Measurements from ENCODE around the gene KMT2B.

The KMT2B gene

DNA sequence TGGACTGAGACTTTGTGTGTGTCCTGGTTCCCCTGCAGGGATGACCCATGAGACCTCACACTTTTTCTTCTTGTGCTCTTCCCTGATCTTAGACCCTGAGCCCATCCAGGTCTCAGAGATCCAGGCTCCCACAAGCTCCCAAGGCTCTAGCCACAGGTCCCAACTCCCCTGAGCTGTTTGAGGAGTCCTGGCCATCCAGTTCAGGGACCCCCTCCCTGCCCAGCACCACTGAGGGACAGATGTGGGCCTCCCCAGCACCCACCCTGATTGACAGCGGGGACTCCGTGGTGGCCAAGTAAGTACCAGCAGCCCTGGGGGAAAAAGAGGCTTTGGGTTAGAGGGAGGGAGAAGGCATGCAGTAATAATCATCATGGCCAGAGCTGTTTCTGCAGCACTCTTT is 41.9 kb downstream of the KMT2B start:
- no peaks in the 10 kb centered on the region for H3K27me3 ChIP-seq (replicated peaks)
- no peak for DNase-seq
- no peak overlapping the region for H3K27ac ChIP-seq
- H3K36me3 ChIP-seq (replicated peaks), result peaks cover 16% of the 10 kb centered on the region
- in situ Hi-C loops (cut with HindIII; ENCODE audit: low pct_ligation_motif_present, low sequenced_read_pairs), result no loop called here
- H3K4me3 ChIP-seq (ENCODE audit: low read depth, low read length), result no peak overlapping the region
- TF ChIP-seq, protein P1, sequence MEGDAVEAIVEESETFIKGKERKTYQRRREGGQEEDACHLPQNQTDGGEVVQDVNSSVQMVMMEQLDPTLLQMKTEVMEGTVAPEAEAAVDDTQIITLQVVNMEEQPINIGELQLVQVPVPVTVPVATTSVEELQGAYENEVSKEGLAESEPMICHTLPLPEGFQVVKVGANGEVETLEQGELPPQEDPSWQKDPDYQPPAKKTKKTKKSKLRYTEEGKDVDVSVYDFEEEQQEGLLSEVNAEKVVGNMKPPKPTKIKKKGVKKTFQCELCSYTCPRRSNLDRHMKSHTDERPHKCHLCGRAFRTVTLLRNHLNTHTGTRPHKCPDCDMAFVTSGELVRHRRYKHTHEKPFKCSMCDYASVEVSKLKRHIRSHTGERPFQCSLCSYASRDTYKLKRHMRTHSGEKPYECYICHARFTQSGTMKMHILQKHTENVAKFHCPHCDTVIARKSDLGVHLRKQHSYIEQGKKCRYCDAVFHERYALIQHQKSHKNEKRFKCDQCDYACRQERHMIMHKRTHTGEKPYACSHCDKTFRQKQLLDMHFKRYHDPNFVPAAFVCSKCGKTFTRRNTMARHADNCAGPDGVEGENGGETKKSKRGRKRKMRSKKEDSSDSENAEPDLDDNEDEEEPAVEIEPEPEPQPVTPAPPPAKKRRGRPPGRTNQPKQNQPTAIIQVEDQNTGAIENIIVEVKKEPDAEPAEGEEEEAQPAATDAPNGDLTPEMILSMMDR (IDR thresholded peaks at IDR 0.05; ENCODE audit: low read depth, low read length, missing control alignments), result no peak

DNA sequence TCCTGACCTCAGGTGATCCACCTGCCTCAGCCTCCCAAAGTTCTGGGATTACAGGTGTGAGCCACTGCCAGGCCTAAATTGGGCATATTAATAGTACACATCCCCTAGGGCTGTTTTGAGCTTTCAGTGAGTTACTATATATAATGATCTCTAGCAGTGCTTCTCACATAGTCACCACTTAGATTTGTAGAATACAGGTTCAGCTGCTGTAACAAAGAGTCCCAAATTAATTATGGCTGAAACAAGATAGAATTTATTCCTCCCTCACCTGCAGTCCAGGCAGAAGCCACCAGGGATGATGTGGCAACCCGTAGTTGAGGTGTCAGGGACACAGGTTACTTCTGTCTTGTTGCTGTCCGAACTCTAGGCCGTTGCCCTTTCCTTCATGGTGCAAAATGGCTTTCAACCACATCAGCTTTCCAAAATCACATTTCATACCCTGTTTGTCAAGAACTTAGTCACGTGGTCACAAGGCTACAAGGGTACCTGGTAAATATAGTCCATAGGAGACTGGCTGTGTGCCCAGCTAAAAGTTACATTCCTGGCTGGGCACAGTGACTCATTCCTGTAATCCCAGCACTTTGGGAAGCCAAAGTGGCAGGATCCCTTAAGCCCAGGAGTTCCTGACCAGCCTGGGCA is 43.0 kb downstream of the KMT2B start:
- in situ Hi-C loops (cut with HindIII; ENCODE audit: low pct_ligation_motif_present, low sequenced_read_pairs), result no loop called here
- Histone ChIP-seq H3K36me3 (replicated peaks) (peaks cover 20% of the 10 kb centered on the region), H3K27me3 (replicated peaks) (no peaks in the 10 kb centered on the region), H3K4me3 (ENCODE audit: low read depth, low read length) (no peak overlapping the region), H3K27ac (no peak overlapping the region)
- DNase-seq, result no peak
- TF ChIP-seq, protein P1 (IDR thresholded peaks at IDR 0.05; ENCODE audit: low read depth, low read length, missing control alignments), result no peak

DNA sequence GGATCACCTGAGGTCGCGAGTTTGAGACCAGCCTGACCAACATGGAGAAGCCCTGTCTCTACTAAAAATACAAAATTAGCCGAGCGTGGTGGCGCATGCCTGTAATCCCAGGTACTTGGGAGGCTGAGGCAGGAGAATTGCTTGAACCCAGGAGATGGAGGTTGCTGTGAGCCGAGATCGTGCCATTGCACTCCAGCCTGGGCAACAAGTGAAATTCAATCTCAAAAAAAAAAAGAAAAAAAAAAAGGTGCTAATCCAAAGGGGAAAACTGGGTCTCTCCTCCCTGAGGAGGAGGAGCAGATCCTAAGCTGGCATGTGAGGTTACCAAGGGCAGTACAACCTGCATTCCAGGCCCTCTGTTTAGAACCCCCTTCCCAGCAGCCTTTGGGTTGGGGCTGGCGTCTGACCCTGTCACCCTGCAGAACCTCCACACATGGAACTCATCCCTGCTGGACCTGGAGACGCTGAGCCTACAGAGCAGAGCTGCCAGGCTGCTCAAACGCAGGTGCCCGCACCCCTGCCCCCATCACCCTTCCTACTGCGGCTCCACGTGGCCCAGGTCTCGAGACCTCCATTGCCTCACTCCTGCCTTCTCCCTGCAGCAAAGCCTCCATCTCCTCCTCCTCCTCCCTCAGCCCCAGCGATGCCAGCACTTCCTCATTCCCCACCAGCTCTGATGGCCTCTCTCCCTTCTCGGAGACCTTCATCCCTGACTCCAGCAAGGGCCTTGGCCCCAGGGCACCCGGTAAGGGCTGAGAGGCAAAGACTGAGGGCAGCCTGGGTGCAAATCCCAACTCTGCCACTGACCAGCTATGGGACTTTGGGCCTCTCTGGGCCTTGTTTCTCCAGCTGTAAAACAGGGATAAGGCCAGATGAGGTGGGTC is 46.9 kb downstream of the KMT2B start:
- TF ChIP-seq, protein P1 (IDR thresholded peaks at IDR 0.05; ENCODE audit: low read depth, low read length, missing control alignments), result no peak
- in situ Hi-C loops (cut with HindIII; ENCODE audit: low pct_ligation_motif_present, low sequenced_read_pairs), result no loop called here
- Histone ChIP-seq H3K27me3 (replicated peaks) (no peaks in the 10 kb centered on the region), H3K27ac (no peak overlapping the region), H3K36me3 (replicated peaks) (peaks cover 27% of the 10 kb centered on the region), H3K4me3 (ENCODE audit: low read depth, low read length) (no peak overlapping the region)
- no peak for DNase-seq

DNA sequence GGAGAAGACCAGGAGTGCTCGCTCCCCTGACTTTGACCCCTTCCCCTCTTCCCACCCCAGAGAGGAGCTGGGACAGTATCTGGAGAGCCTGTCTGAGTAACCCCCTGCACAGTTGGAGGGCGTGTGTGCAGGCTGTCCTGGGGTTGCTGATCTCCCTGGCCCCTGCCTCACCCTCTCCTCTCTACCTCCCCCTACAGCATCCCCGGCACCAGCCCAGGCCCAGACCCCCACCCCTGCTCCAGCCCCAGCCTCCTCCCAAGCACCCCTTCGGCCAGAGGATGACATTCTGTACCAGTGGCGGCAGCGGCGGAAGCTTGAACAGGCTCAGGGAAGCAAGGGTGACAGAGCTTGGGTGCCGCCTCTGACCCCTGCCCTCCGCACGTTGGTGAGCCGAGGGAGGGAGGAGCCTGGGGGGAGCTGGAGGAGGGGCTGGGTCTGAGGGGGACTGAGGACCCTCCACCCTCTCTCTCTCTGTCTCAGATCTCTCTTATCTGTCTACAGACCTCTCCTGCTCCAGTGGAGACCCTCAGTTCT is 48.8 kb downstream of the KMT2B start:
- no peak for DNase-seq
- in situ Hi-C loops (cut with HindIII; ENCODE audit: low pct_ligation_motif_present, low sequenced_read_pairs), result no loop called here
- H3K27me3 ChIP-seq (replicated peaks), result no peaks in the 10 kb centered on the region
- H3K4me3 ChIP-seq (ENCODE audit: low read depth, low read length), result no peak overlapping the region
- H3K27ac ChIP-seq, result no peak overlapping the region
- peaks cover 23% of the 10 kb centered on the region for H3K36me3 ChIP-seq (replicated peaks)
- TF ChIP-seq, protein P1 (IDR thresholded peaks at IDR 0.05; ENCODE audit: low read depth, low read length, missing control alignments), result no peak

DNA sequence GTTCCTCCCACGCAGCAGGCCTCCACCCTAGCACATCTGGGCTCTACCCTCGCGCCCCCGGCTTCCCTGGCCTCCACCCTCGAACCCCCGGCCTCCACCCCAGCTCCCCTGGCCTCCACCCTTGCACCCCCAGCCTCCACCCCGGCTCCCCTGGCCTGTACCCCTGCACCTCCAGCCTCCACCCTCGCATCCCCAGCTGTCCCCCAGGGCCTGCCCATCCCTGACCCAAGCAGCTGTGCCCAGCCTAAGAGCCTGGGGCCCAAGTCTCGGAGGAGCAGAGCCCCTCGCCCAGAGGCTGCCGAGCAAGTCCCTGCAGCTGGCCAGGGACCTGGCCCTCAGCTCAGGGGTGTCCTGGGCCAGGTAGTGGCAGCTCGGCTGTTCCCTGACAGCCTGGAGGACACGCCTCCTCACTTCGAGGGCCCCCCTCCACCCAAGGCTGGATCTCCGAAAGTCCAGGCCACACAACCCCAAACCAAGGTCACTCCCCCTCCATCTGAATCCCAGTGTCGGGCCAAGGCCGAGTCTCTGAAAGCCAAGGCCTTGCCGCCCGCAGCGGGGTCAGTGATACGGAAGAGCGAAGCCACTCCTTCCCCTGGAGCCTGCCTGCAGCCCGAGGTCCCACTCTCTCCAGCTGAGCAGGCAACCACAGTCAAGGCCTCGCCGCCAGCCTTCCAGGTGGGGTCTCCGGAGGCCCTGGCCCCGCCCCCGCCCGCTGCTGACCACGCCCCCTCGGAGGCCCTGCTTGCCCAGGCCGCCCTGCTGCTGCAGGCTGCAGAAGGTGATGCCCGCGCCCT is 49.7 kb downstream of the KMT2B start:
- Histone ChIP-seq H3K4me3 (ENCODE audit: low read depth, low read length) (no peak overlapping the region), H3K27ac (no peak overlapping the region), H3K27me3 (replicated peaks) (no peaks in the 10 kb centered on the region), H3K36me3 (replicated peaks) (peaks cover 18% of the 10 kb centered on the region)
- in situ Hi-C loops (cut with HindIII; ENCODE audit: low pct_ligation_motif_present, low sequenced_read_pairs), result no loop called here
- no peak for DNase-seq
- TF ChIP-seq, protein P1 (IDR thresholded peaks at IDR 0.05; ENCODE audit: low read depth, low read length, missing control alignments), result no peak

All from brain microvascular endothelial cell (primary cell).